G401 (cell line): ENCODE data around the gene PIANP. TPM values are rescaled to one million over a fixed set of nuclear protein-coding genes. Genes with fewer than 3 reads are reported as not detected.
A peak's percentile ranks its signal among the peaks of the same experiment; 100 is the strongest.

Experiments
- DNase-seq: peaks from one replicate; pipeline ENCODE4 v3.0.0-alpha.2; 2015; ENCODE audit warnings: low spot score
- in situ Hi-C: cut with HindIII; loops from 2 replicates; pipeline ENCODE4 v1.10.0; 2016; ENCODE audit warnings: low sequenced_read_pairs, mixed read lengths
- total RNA-seq: library from RNA; depleted of rRNA; stranded (reverse); fragments of >200 nt; shearing (Covaris generic); gene quantifications from 2 replicates; pipeline ENCODE4 v1.2.3, GENCODE V29; 2014

Gene PIANP
- total RNA-seq, 1 experiment from 2014 or later, result 0.44 TPM

GRCh38 chr12:6688999-6689882, 11.4 kb downstream of the PIANP start, which contains the start of gene ZNF384:
Gene ZNF384, minus strand, starts transcription at chr12:6689375. Its CDS starts 9,855 bp downstream, at chr12:6679520.
- in situ Hi-C loops, result no loop called here
- DNase-seq, result peak; percentile 100

- DNase-seq, result peak; percentile 86
- in situ Hi-C loops, result no loop called here
These were observed 12.0 kb downstream of the PIANP start for GRCh38 chr12:6688543-6688998.

GRCh38 chr12:6685814-6686213, 14.8 kb downstream of the PIANP start:
- DNase-seq, result no peak
- in situ Hi-C loops, result no loop called here

GRCh38 chr12:6684609-6685008, 16.0 kb downstream of the PIANP start:
- peak; percentile 73 for DNase-seq
- in situ Hi-C loops, result no loop called here

GRCh38 chr12:6676962-6677361, 23.7 kb downstream of the PIANP start:
- no peak for DNase-seq
- in situ Hi-C loops, result no loop called here

- DNase-seq, result no peak
- in situ Hi-C loops, result no loop called here
These were observed 28.5 kb downstream of the PIANP start for GRCh38 chr12:6672143-6672542.

- in situ Hi-C loops, result no loop called here
- peak; percentile 17 for DNase-seq
These were observed 32.9 kb downstream of the PIANP start for GRCh38 chr12:6667559-6668210.

GRCh38 chr12:6666211-6666610, 34.4 kb downstream of the PIANP start:
- no peak for DNase-seq
- in situ Hi-C loops, result no loop called here

GRCh38 chr12:6664902-6665301, 35.7 kb downstream of the PIANP start:
- DNase-seq, result no peak
- in situ Hi-C loops, result no loop called here

GRCh38 chr12:6662906-6663742, 37.5 kb downstream of the PIANP start, which contains the start of gene ING4:
Gene ING4, minus strand, starts transcription at chr12:6663119. Its CDS starts 18 bp downstream, at chr12:6663101.
- in situ Hi-C loops, result no loop called here
- peak; percentile 100 for DNase-seq

- no peak for DNase-seq
- in situ Hi-C loops, result no loop called here
These were observed 38.1 kb downstream of the PIANP start for GRCh38 chr12:6662602-6662905.

GRCh38 chr12:6653987-6654386, 46.6 kb downstream of the PIANP start:
- in situ Hi-C loops, result no loop called here
- no peak for DNase-seq

- in situ Hi-C loops, result no loop called here
- no peak for DNase-seq
These were observed 47.3 kb downstream of the PIANP start for GRCh38 chr12:6653342-6653741.

- in situ Hi-C loops, result no loop called here
These were observed 48.2 kb downstream of the PIANP start for GRCh38 chr12:6652391-6652790.

GRCh38 chr12:6650832-6651231, 49.8 kb downstream of the PIANP start:
- DNase-seq, result no peak
- in situ Hi-C loops, result no loop called here

More at GRCh38 chr12:6652391-6652790, 48.2 kb downstream of the PIANP start:
- DNase-seq, result no peak

- in situ Hi-C loops, result no loop called here
- DNase-seq, result peak; percentile 92
These were observed 53.5 kb downstream of the PIANP start, which contains the start of gene ACRBP for GRCh38 chr12:6647083-6647604. Gene ACRBP, minus strand, starts transcription at chr12:6647432. Its CDS starts 66 bp downstream, at chr12:6647366.

- in situ Hi-C loops, result no loop called here
- peak; percentile 61 for DNase-seq
These were observed 54.1 kb downstream of the PIANP start for GRCh38 chr12:6646276-6647082.

- DNase-seq, result no peak
- in situ Hi-C loops, result no loop called here
These were observed 55.7 kb downstream of the PIANP start for GRCh38 chr12:6644903-6645302.
